Measurements from ENCODE around the gene THRA.

THRA gene

GRCh38 chr17:40026816-40027613, 35.8 kb upstream of the THRA start:
- DNase-seq (ENCODE audit: low read depth), result peak; percentile 36

DNA sequence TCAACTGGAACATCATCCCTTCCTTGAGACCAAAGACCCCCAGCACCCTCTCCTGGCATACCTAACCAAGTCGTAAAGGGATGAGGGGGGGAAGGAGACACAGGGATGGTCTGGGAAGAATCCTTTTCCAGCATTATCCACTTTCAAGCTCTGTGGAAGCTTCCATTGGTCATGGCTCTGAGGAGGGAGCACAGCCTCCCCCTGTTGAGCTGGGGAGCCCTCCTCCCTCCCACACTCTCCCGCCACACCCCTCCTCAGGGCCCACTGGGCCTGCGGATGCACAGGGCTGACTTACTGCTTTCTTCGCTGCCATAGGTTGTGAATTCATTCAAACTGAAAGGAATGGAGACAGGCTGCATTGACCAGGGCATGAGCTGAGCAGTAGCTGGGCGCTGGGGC, 35.2 kb upstream of the THRA start:
- no peak for DNase-seq (ENCODE audit: low read depth)

DNA sequence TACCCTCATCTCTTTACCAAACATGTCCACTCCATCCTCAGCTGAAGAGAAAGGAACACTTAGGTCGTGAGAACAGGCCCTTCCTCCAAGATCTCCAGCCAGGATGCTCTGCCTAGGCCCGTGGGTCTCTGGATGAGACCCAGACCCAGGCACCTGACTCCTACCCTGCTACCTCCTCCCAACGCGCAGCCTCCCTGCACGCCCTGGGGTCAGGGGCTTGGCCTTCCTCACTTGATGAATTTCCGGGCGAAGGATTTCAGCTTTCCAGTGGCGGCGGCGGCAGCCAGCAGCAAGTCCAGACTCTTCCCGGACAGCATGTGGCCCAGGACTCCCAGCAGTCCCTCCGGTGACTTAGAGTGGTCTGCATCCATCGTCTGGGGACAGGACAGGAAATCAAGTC, 34.2 kb upstream of the THRA start:
- no peak for DNase-seq (ENCODE audit: low read depth)

- no peak for DNase-seq (ENCODE audit: low read depth)
These were observed 31.1 kb upstream of the THRA start for GRCh38 chr17:40031706-40032105.

GRCh38 chr17:40032322-40033320, 30.1 kb upstream of the THRA start:
- DNase-seq (ENCODE audit: low read depth), result no peak

DNA sequence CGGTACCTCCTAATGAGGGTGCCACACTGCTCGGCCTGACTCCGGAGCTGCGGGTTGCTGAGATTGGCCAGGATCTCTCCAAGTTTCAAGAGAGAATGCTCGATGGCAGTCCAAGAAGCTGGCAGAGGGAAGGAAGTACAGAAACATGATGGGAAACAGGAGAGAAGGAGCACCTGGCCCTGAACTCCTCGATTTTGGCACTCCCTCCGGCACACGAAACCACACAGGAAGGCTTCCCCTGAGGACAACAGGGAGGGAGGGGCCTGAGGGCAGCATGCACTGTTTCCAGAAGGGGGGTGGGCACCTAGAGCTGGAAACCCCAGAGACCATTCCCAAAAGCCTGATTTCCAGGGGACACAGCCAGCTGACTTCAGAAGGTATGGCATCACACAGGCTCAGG, 29.4 kb upstream of the THRA start:
- DNase-seq (ENCODE audit: low read depth), result no peak

GRCh38 chr17:40034426-40035161, 28.2 kb upstream of the THRA start:
- DNase-seq (ENCODE audit: low read depth), result no peak

GRCh38 chr17:40035162-40035559, 27.6 kb upstream of the THRA start:
- DNase-seq (ENCODE audit: low read depth), result no peak

DNA sequence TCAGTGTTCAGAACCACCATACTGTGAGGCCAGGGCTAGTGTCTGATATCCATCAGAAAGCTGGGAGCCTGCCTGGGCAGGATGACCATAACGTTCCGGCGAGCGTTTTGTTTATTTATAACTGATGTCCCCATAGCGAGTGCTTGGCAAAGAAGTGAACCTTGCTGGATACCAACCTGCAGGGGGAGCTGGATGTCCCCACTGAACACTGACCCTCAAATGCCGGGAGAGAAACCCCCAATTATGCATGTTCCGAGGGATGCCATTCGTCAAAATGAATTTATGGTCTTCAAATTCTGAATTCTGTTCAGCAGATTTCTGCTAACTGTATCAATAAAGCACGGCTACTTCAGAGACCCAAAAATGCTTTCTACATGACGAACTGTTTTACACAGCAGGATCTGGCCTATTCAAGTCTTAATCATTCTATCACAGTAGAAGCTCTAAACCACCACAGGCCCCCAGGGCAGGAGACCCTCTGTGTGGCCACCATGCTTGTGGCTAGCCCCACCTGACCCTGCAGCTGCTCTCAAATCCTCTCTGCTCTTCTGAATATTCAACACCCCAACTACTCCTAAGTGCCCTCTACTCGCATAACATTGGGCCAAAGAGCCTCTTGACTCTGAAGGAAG, 23.8 kb upstream of the THRA start:
- no peak for DNase-seq (ENCODE audit: low read depth)

DNA sequence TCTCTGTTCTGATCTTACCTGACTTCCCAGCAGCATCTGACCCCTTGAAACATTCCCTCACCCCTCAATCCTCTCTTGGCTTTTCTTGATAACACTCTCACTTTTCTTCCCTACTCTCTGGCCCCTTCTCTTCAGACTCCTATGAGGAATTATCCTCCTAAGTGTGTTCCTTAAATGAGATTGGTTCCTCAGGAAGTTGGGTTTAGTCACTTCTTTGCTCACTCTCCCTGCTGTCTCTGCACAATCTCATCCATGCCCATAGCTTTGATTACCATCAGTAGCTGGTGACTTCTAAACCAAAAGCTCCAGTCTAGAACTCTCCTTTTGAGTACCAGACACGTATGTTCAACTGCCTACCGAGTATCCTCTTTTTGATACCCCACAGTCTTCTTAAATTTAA, 21.6 kb upstream of the THRA start:
- no peak for DNase-seq (ENCODE audit: low read depth)

GRCh38 chr17:40056379-40057015, 6.3 kb upstream of the THRA start:
- DNase-seq (ENCODE audit: low read depth), result no peak

DNA sequence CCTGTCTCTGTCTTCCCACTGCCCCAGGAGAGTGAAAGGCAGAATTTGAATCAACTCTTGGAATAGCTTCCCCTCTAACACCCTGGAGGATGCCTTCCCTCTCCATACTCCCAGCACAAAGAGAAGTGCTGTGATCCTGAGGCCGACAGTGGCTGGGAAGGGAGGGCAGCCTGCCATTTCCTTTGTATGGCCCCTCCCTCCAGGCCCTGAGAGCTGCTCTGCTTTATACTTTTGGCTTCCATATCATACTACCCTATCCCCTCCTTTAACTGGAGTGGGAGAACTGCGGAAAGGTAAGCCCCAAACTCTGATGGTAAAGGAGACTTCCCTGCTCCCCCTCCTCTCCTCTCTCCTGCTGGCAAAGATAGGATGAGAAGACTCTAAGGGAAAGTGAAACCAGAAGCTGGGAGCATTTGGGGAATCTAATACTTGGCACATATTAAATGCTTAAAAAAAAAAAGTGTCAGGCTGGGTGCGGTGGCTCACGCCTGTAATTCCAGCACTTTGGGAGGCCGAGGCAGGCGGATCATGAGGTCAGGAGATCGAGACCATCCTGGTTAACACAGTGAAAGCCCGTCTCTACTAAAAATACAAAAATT, 4.5 kb upstream of the THRA start:
- no peak for DNase-seq (ENCODE audit: low read depth)

DNA sequence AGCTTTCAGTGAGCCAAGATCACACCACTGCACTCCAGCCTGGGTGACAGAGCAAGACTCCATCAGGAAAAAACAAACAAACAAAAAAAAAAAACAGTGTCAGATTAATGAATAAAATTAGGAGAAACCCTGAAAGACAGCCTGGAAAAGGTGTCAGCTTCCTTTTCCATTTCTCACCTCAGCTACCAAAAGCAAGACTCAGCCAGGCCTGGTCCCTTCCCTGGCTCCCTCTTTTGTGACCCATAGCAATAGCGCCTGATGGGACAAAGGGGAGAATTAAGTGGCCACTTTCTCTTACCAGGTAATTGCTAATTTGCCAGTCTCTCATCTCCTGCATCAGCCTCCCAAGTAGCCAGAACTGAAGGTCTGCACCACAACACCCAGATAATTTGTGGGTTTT, 3.9 kb upstream of the THRA start:
- no peak for DNase-seq (ENCODE audit: low read depth)

GRCh38 chr17:40059729-40060475, 2.9 kb upstream of the THRA start:
- DNase-seq (ENCODE audit: low read depth), result no peak

DNA sequence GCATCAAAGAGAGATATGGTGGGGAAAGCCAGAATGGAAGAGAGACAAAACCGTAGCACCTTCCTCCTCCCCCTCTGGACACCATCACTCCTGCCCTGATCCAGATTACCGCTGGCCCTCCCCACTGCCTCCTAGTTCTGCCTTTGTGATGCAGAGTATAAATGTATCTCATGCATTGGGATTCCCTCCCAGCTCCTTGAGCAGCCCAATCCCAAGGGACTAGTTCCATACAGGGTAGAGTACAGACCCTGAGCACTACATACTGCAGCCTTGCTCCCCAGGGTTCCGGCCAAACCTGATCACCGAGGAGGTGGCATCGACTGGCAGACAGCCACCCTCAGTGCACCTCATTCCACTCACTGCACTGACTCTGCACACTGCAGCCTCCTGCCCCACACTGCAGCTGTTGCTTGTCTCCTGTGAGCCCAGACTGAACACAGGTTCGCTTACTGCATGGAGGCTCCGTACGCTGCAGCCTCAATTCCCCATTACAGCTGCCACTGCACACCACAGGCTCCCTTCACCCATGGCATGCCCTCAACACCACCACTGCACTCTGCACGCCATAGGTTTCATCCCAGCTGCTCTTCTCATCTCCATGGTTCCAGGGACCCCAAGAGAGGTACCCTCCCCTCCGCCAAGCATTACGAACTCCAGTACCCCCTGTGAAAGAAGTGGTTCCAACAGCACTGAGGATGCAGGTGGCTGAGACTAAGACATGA, 1.7 kb upstream of the THRA start:
- DNase-seq (ENCODE audit: low read depth), result no peak

DNA sequence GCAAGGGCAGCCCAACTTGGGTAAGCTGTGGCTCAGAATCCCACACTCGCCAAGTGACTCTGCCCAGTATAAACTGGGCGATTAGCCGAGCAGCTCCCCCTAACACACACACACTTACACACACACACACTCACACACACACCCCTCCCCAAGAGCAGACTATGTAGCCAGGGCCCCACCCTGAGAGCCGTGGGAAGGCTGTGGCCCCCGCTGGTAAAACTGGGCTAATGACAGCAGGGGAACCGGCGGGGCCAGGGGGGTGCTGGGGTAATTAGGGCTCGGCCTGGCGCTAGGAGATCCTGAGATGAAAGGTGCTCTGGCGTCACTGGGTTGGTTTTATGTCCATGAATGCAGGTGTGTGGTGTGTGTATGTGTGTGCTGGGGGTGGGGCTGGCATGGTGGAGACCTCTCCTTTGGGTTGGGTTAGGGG, 1.1 kb upstream of the THRA start:
- DNase-seq (ENCODE audit: low read depth), result no peak

- DNase-seq (ENCODE audit: low read depth), result no peak
These were observed 514 bp downstream of the THRA start for GRCh38 chr17:40063187-40063771.

DNA sequence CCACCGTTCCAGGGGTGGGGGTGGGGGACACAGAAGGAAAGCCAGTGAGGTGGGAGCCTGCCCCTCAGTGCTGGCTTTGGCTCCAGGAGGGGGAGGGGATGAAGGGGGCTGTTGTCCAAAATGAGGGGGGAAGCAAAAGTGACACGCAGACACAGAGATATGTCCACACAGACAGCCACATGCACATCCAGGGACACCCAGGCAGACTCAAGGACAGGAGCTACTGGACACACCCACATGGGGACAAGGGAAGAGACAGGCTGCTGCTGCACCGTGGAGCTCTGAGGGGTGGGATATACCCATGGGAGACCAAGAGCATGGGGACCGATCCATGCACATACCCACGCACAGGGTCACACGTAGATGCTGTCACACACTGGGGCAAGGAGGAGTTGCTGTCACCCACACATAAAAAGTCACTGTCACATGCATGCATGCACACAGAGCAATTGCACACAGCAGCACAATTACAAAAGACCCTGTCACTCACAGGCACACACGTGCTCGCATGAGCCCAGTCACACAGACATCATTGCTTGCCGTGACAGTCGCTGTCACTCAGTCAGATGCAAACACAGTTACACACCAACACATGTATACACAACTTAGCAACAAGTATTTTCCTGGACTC, 1.3 kb downstream of the THRA start:
- no peak for DNase-seq (ENCODE audit: low read depth)

Measured in stimulated activated CD8-positive, alpha-beta memory T cell treated with anti-CD3 and anti-CD28 coated beads, Interleukin-12 subunit alpha, Interleukin-12 subunit beta, amount 100 ng/mL, for 4 hours (primary cell).